H7 (cell line): ENCODE measurements around the gene MFAP1. TPM values are rescaled to one million over a fixed set of nuclear protein-coding genes. Genes with fewer than 3 reads are reported as not detected.
A peak's percentile ranks its signal among the peaks of the same experiment; 100 is the strongest.

Experiments used
- DNase-seq: peaks from one replicate; pipeline ENCODE4 v3.0.0; 2012
- H3K27me3 ChIP-seq: 2 replicates; pipeline ENCODE4 v1.6.0; 2011; ENCODE audit warnings: mild to moderate bottlenecking, low read length; ENCODE audit not compliant: control insufficient read depth, insufficient read depth
- H3K36me3 ChIP-seq: replicated peaks from 2 replicates; pipeline ENCODE4 v1.5.1; 2011; ENCODE audit warnings: low read length; ENCODE audit not compliant: control insufficient read depth, insufficient read depth
- H3K4me3 ChIP-seq: 2 replicates; pipeline ENCODE4 v1.5.1; 2011; ENCODE audit warnings: low read depth, mild to moderate bottlenecking, control low read depth, low read length, moderate library complexity; ENCODE audit not compliant: insufficient read depth
- total RNA-seq: library from RNA; depleted of rRNA; stranded (reverse); fragments of >200 nt; shearing (Covaris generic); gene quantifications from 2 replicates; pipeline ENCODE4 v1.2.3, GENCODE V29; 2014; rRNA removed

Gene MFAP1
- total RNA-seq, 1 experiment from 2014 or later = 25.3 TPM

GRCh38 chr15:43775411-43775965 is 49.0 kb downstream of the MFAP1 start:
- DNase-seq = peak; percentile 65
- peaks cover 19% of the 10 kb centered on the region for H3K36me3 ChIP-seq
- H3K4me3 ChIP-seq = peak overlapping the region; percentile 77
- no peaks in the 10 kb centered on the region; the same call in 1 of the 2 replicates for H3K27me3 ChIP-seq

GRCh38 chr15:43774062-43774461 is 50.4 kb downstream of the MFAP1 start:
- no peak for DNase-seq
- no peak overlapping the region for H3K4me3 ChIP-seq
- peaks cover 28% of the 10 kb centered on the region for H3K36me3 ChIP-seq
- no peaks in the 10 kb centered on the region; the same call in 1 of the 2 replicates for H3K27me3 ChIP-seq

GRCh38 chr15:43772624-43773023 is 51.9 kb downstream of the MFAP1 start:
- DNase-seq = no peak
- peaks cover 30% of the 10 kb centered on the region for H3K36me3 ChIP-seq
- H3K27me3 ChIP-seq = no peaks in the 10 kb centered on the region; the same call in 1 of the 2 replicates

GRCh38 chr15:43771816-43772215 is 52.7 kb downstream of the MFAP1 start:
- Histone ChIP-seq H3K4me3 (no peak overlapping the region), H3K36me3 (peaks cover 30% of the 10 kb centered on the region), H3K27me3 (no peaks in the 10 kb centered on the region; the same call in 1 of the 2 replicates)
- no peak for DNase-seq

More at GRCh38 chr15:43772624-43773023, 51.9 kb downstream of the MFAP1 start:
- H3K4me3 ChIP-seq = no peak overlapping the region

- H3K36me3 ChIP-seq = peaks cover 44% of the 10 kb centered on the region
- H3K27me3 ChIP-seq = no peaks in the 10 kb centered on the region
- no peak overlapping the region for H3K4me3 ChIP-seq
- peak; percentile 73 for DNase-seq
These were observed 54.8 kb downstream of the MFAP1 start for GRCh38 chr15:43769584-43770228.

GRCh38 chr15:43763819-43764446 is 60.6 kb downstream of the MFAP1 start:
- DNase-seq = no peak
- H3K27me3 ChIP-seq = no peaks in the 10 kb centered on the region
- H3K4me3 ChIP-seq = no peak overlapping the region
- H3K36me3 ChIP-seq = peaks cover 42% of the 10 kb centered on the region

- DNase-seq = no peak
- H3K36me3 ChIP-seq = peaks cover 43% of the 10 kb centered on the region
- H3K27me3 ChIP-seq = no peaks in the 10 kb centered on the region
- H3K4me3 ChIP-seq = no peak overlapping the region
These were observed 61.7 kb downstream of the MFAP1 start for GRCh38 chr15:43762824-43763223.

Other genes starting within 250 kb of the MFAP1 start
- gene PPIP5K1, start 234.5 kb downstream of the MFAP1 start, total RNA-seq = 10.5 and 11.7 TPM in 2 replicates
- gene CKMT1B, start 230.7 kb downstream of the MFAP1 start, total RNA-seq = 18.4 and 24.2 TPM in 2 replicates
- 0.03 and 0.55 TPM in 2 replicates for gene STRC, start 205.9 kb downstream of the MFAP1 start, total RNA-seq
- gene CATSPER2, start 175.8 kb downstream of the MFAP1 start, total RNA-seq = 0.41 and 0.94 TPM in 2 replicates
- gene CKMT1A, start 130.8 kb downstream of the MFAP1 start, total RNA-seq = 14.9 and 26.1 TPM in 2 replicates
- 197 and 224 TPM in 2 replicates for gene PDIA3, start 78.3 kb downstream of the MFAP1 start, total RNA-seq
- 14.7 and 17.6 TPM in 2 replicates for gene ELL3, start 47.7 kb downstream of the MFAP1 start, total RNA-seq
- 372 and 456 TPM in 2 replicates for gene SERF2, start 32.4 kb downstream of the MFAP1 start, total RNA-seq
- 0.22 and 0.38 TPM in 2 replicates for gene SERINC4, start 24.5 kb downstream of the MFAP1 start, total RNA-seq
- 6.3 and 8.6 TPM in 2 replicates for gene HYPK, start 24.1 kb downstream of the MFAP1 start, total RNA-seq
- 19.3 and 21.3 TPM in 2 replicates for gene WDR76, start 2.3 kb upstream of the MFAP1 start, total RNA-seq